ENCODE results near the gene FYB2. TPM values are rescaled to one million over a fixed set of nuclear protein-coding genes. Genes with fewer than 3 reads are reported as not detected.

Gene FYB2
- total RNA-seq, 1 experiment from 2014 or later: 0.48 TPM

DNA sequence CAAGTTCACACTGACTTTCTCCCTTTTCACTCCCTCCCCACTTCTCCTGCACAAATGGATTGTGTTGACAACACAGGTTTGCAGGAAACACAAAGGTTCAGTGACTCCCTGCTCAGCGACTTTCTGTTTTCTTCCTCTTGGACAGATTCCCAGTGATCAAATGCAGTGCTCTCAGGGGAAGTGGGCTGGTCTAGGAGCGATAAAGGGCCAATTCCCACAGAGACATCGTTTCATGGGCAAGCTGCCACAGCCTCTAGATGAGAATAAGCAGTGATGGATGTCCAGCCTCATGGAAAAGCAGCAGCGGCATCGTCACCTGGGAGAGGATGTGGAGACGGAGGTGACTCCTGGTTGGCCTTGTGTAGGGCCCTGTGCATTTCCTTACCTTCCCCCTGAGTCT is 30.6 kb downstream of the FYB2 start:
- H4K20me1 ChIP-seq (ENCODE audit: control insufficient read depth, insufficient read depth, insufficient read length): no peaks in the 10 kb centered on the region
- H3K4ac ChIP-seq (ENCODE audit: low read depth, low read length): no peak overlapping the region
- TF ChIP-seq, protein P1, sequence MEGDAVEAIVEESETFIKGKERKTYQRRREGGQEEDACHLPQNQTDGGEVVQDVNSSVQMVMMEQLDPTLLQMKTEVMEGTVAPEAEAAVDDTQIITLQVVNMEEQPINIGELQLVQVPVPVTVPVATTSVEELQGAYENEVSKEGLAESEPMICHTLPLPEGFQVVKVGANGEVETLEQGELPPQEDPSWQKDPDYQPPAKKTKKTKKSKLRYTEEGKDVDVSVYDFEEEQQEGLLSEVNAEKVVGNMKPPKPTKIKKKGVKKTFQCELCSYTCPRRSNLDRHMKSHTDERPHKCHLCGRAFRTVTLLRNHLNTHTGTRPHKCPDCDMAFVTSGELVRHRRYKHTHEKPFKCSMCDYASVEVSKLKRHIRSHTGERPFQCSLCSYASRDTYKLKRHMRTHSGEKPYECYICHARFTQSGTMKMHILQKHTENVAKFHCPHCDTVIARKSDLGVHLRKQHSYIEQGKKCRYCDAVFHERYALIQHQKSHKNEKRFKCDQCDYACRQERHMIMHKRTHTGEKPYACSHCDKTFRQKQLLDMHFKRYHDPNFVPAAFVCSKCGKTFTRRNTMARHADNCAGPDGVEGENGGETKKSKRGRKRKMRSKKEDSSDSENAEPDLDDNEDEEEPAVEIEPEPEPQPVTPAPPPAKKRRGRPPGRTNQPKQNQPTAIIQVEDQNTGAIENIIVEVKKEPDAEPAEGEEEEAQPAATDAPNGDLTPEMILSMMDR (conservative IDR thresholded peaks at IDR 0.05): no peak
- no peak overlapping the region for H3K4me3 Mint-ChIP-seq
- H2BK20ac ChIP-seq (ENCODE audit: low read depth, low read length, poor library complexity, severe bottlenecking): no peak overlapping the region
- DNase-seq: no peak
- no peak overlapping the region for H2BK120ac ChIP-seq (ENCODE audit: low read depth, low read length, poor library complexity, severe bottlenecking)
- H3K79me1 ChIP-seq (ENCODE audit: insufficient read depth, low read depth, low read length, poor library complexity, severe bottlenecking): no peaks in the 10 kb centered on the region
- H3K23me2 ChIP-seq (ENCODE audit: insufficient read length, low read depth, low read length, poor library complexity, severe bottlenecking): no peaks in the 10 kb centered on the region
- H3K4me2 ChIP-seq (ENCODE audit: insufficient read depth, insufficient read length, low read length): no peak overlapping the region
- H2AFZ ChIP-seq (ENCODE audit: low read length): no peak overlapping the region
- H4K5ac ChIP-seq (ENCODE audit: insufficient read length, low read depth, low read length): no peak overlapping the region
- H3K27ac Mint-ChIP-seq: no peak overlapping the region
- H3K9me3 ChIP-seq (ENCODE audit: control insufficient read depth, low read depth, low read length): no peaks in the 10 kb centered on the region
- H2BK15ac ChIP-seq (ENCODE audit: low read depth, low read length): no peak overlapping the region
- H2BK12ac ChIP-seq (ENCODE audit: insufficient read length, low read depth, low read length): no peak overlapping the region
- no peak overlapping the region for H3K23ac ChIP-seq (ENCODE audit: insufficient read length, low read depth, low read length)
- no peak overlapping the region for H4K8ac ChIP-seq (replicated peaks; ENCODE audit: insufficient read length, low read depth, low read length)
- no peak overlapping the region for H3K27ac ChIP-seq (ENCODE audit: insufficient read length, low read depth, low read length)
- WGBS (ENCODE audit: extremely low coverage, insufficient read length, low lambda C conversion rate): no CpG with 5 or more reads among the region's 6 CpGs
- H3K9ac ChIP-seq (ENCODE audit: extremely low read depth, insufficient read length, low read length): no peak overlapping the region
- no peaks in the 10 kb centered on the region for H3K27me3 ChIP-seq (ENCODE audit: insufficient read depth, low read length)
- H3K4me1 ChIP-seq (ENCODE audit: insufficient read depth, low read length): no peaks in the 10 kb centered on the region
- H2AK5ac ChIP-seq (ENCODE audit: insufficient read length, low read length): no peak overlapping the region
- no peak overlapping the region for H4K91ac ChIP-seq (ENCODE audit: insufficient read length, low read depth, low read length)
- no peak overlapping the region for H3K18ac ChIP-seq (ENCODE audit: insufficient read length, low read depth, low read length)
- H3K9me3 Mint-ChIP-seq: no peaks in the 10 kb centered on the region
- H3K56ac ChIP-seq (ENCODE audit: insufficient read length, low read depth, low read length): no peak overlapping the region
- no peak overlapping the region for H3T11ph ChIP-seq (ENCODE audit: low read length)
- no peak overlapping the region for H2BK5ac ChIP-seq (ENCODE audit: insufficient read length, low read length)
- peaks cover 0 to 4% of the 10 kb centered on the region in 2 experiments; a peak in 2 of 4 replicates for H3K4me1 Mint-ChIP-seq
- no peak overlapping the region for H3K14ac ChIP-seq (ENCODE audit: insufficient read depth, low read length)
- H3K27me3 Mint-ChIP-seq (ENCODE audit: low read depth): no peaks in the 10 kb centered on the region
- H3K79me2 ChIP-seq (ENCODE audit: insufficient read depth, low read length): no peaks in the 10 kb centered on the region
- H3K36me3 Mint-ChIP-seq (ENCODE audit: insufficient read depth in 1 of 3, low read depth in 3 of 3): no peaks in the 10 kb centered on the region

Measured in H9 (cell line).